Lung microvascular endothelial cell (primary cell): Measurements from ENCODE around the gene KDM3A. TPM values are rescaled to one million over a fixed set of nuclear protein-coding genes. Genes with fewer than 3 reads are reported as not detected.
A peak's percentile ranks its signal among the peaks of the same experiment; 100 is the strongest.

Source experiments
- DNase-seq, 2 donors: peaks; one replicate each; pipeline versions ENCODE4 v3.0.0 to v3.0.0-alpha.2; 2010; ENCODE audit warnings: low read depth in 2 of 2
- total RNA-seq: library from RNA; depleted of rRNA; stranded (reverse); fragments of >200 nt; gene quantifications from 2 replicates; pipeline ENCODE4 v1.2.1, GENCODE V29; 2014

The KDM3A gene
- total RNA-seq, 1 donor from 2014 or later, result 26.0 TPM

- DNase-seq, result no peak
These were observed 72.9 kb downstream of the KDM3A start for GRCh38 chr2:86513948-86514660.

GRCh38 chr2:86518481-86518880 is 77.3 kb downstream of the KDM3A start:
- DNase-seq, result peak; percentile 35 to 43

DNA sequence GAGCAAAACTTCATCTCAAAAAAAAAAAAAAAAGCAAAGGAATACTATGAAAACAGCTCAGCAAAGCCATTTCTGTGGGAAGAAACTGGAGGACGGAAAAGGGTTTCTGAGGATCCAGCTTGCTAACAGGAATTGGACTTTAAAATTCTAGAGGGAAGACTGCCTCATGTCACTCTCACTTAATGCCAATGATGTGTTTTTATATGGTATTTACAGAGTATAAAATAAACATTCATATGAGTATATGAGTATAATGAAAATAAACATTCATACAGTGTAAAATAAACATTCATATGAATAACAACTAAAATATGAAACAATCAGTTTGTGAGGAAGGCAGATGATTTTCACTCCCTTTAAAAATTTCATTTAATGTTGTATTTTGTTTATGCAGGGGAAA is 78.2 kb downstream of the KDM3A start:
- no peak for DNase-seq

DNA sequence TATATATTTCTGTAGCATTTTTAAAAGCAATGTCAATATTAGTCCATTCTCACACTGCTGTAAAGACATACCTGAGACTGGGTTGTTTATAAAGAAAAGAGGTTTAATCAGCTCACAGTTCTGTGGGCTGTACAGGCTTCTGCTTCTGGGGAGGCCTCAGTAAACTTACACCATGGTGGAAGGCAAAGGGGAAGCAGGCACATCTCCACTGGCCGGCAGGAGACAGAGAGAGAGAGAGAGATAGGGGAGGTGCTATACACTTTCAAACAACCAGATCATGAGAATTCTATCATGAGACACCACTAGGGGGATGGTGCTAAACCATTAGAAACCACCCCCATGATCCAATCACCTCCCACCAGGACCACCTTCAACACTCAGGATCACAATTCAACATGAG is 79.0 kb downstream of the KDM3A start:
- no peak for DNase-seq

DNA sequence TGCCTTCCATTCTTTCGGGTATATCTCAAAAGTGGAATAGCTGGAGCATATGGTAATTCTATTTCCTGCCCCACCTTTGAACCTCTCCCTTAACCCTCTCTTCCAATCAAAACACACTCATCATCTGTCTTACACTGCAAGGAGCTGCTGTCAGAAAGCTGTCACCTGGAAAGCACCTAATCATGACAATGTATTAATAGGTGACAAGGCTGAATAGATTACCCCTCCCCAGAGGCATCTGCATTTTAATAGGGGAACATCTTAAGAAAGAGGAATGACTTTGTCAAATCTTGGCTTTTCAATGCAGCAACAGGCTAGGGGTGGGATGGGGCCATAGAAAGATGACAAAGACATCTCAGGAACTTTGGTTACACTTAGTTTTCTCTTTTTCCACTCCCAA is 80.8 kb downstream of the KDM3A start:
- no peak for DNase-seq

DNA sequence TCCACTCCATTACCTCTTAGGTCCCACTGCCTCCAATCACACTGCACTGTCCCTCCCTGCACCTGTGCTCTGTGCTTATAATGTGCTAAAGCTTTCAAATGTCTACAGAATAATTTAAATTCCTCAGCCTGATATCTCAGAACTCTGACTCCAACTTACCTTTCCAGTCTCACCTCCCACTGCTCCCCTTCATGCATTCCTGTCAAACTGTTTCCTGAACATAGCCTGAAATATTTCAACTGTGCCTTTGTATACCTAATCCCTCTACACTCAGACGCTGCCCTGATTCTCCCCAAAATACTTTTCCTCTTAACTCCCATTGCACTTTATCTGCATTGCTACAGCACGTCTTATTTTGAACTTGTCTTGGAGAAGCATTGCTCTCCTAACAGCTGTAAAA is 81.5 kb downstream of the KDM3A start:
- DNase-seq, result no peak

DNA sequence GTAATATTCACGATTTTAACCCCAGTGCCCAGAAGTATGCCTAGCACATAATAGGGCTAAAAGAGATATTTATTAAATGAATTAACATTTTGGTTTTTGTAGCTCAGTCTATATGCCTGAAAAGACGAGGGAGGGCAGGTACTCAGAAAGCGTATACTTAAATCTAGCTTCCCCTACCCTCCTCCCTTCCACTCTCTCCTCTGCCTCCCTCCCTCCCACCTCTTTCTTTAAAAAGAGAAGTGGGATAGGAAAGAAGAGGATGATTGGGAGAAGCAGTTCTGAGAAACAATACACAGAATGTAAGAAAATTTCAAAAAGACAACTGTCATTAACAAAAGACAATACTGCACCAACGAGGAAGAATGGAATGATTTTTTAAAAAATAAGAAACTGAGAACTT is 82.3 kb downstream of the KDM3A start:
- no peak for DNase-seq

GRCh38 chr2:86525421-86526340 is 84.5 kb downstream of the KDM3A start:
- DNase-seq, result no peak

GRCh38 chr2:86533589-86533988 is 92.4 kb downstream of the KDM3A start:
- no peak for DNase-seq

DNA sequence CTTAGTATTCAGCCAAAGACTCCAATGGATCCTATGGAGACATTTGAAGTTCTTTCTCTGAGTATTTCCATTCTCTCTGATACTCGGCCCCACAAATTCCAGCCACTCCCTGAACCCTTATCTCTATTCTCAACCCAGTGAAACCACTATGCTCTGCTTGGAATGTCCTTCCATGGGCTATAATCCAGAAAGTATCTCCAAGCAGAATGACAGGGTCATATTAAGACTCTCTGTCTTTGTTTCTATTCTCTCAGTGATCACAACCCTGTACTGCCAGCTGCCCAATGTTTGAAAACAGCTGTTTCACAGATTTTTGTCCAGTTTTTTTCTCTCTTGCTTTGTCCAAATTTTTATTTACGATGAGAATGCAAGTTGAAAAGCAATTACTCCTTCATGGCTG is 100.2 kb downstream of the KDM3A start:
- DNase-seq, result no peak

Other genes starting within 250 kb of the KDM3A start
- 33.7 and 41.2 TPM in 2 replicates for gene IMMT, start 245.9 kb upstream of the KDM3A start, total RNA-seq
- gene MRPL35, start 241.9 kb upstream of the KDM3A start, total RNA-seq, result 24.0 and 25.6 TPM in 2 replicates
- gene REEP1, start 103.7 kb upstream of the KDM3A start, total RNA-seq, result 4.8 and 14.5 TPM in 2 replicates
- 47.9 and 58.9 TPM in 2 replicates for gene CHMP3, start 122.1 kb downstream of the KDM3A start, total RNA-seq
- gene RNF103, start 182.5 kb downstream of the KDM3A start, total RNA-seq, result 23.3 and 33.1 TPM in 2 replicates